Right atrium auricular region (tissue), 2 donors: ENCODE results near the gene PLLP. TPM values are rescaled to one million over a fixed set of nuclear protein-coding genes. Genes with fewer than 3 reads are reported as not detected.

Experiments used
- DNase-seq: peaks from one replicate; pipeline ENCODE4 v3.0.0-alpha.2; 2019; ENCODE audit warnings: low spot score
- H3K27ac ChIP-seq, 2 donors: fragments of 200-600 bp; sonication (generic); 1 replicate in 1 of 2; 2 replicates in 1 of 2; pipeline ENCODE4 v1.5.1; 2016 to 2019
- H3K27me3 ChIP-seq, 2 donors: fragments of 200-600 bp; sonication (generic); one replicate each; pipeline versions ENCODE4 v1.5.1 to v1.6.0; 2017 to 2019
- H3K36me3 ChIP-seq: fragments of 200-600 bp; sonication (generic); one replicate; pipeline ENCODE4 v1.5.1; 2016
- H3K4me1 ChIP-seq, 2 donors: fragments of 200-600 bp; sonication (generic); one replicate each; pipeline versions ENCODE4 v1.5.1 to v1.6.0; 2017 to 2019
- H3K4me3 ChIP-seq, 2 donors: fragments of 200-600 bp; sonication (generic); 1 replicate in 1 of 2; 2 replicates in 1 of 2; pipeline ENCODE4 v1.5.1; 2017 to 2019; ENCODE audit warnings: mild to moderate bottlenecking in 1 of 2, moderate library complexity in 1 of 2
- H3K9me3 ChIP-seq, 2 donors: fragments of 200-600 bp; sonication (generic); one replicate each; pipeline ENCODE4 v1.5.1; 2019
- CTCF ChIP-seq, 2 donors: fragments of 200-600 bp; sonication (generic); IDR thresholded peaks; one replicate each; pipeline ENCODE4 v1.5.1; 2019; ENCODE audit warnings: antibody characterized with exemption in 2 of 2
- total RNA-seq, 2 donors: library from RNA; depleted of rRNA; stranded (reverse); fragments of >200 nt; gene quantifications; one replicate each; pipeline ENCODE4 v1.1.0, GENCODE V29; 2016

The PLLP gene
- total RNA-seq = 10 to 100 TPM; 14.4 to 22.4 TPM

GRCh38 chr16:57284209-57284951 is at the start of gene PLLP:
PLLP (minus strand) TSS chr16:57284672; CDS start chr16:57284540, 132 bp downstream.
- Histone ChIP-seq H3K27ac (peak within 1 kb of the TSS in 1 of 2 donors; percentile 18), H3K36me3 (no peaks in the 10 kb centered on the region), H3K27me3 (no peaks in the 10 kb centered on the region), H3K4me1 (peaks cover 0 to 16% of the 10 kb centered on the region in 2 donors), H3K4me3 (peak within 1 kb of the TSS; percentile 35 to 63), H3K9me3 (no peaks in the 10 kb centered on the region)
- TF ChIP-seq CTCF (IDR thresholded peaks at IDR 0.05) = no peak
- DNase-seq = no peak

- H3K27me3 ChIP-seq = no peaks in the 10 kb centered on the region
- peaks cover 0 to 14% of the 10 kb centered on the region in 2 donors for H3K9me3 ChIP-seq
- H3K36me3 ChIP-seq = no peaks in the 10 kb centered on the region
- DNase-seq = no peak
- H3K4me3 ChIP-seq = no peak overlapping the region
- H3K27ac ChIP-seq = no peak overlapping the region
- TF ChIP-seq CTCF (IDR thresholded peaks at IDR 0.05) = no peak
- H3K4me1 ChIP-seq = no peaks in the 10 kb centered on the region
Measured at GRCh38 chr16:57333402-57333801, 48.9 kb upstream of the PLLP start.

GRCh38 chr16:57331355-57331754 is 46.9 kb upstream of the PLLP start:
- Histone ChIP-seq H3K4me1 (no peaks in the 10 kb centered on the region), H3K27me3 (no peaks in the 10 kb centered on the region), H3K27ac (no peak overlapping the region), H3K9me3 (peaks cover 0 to 14% of the 10 kb centered on the region in 2 donors), H3K4me3 (no peak overlapping the region), H3K36me3 (no peaks in the 10 kb centered on the region)
- TF ChIP-seq CTCF (IDR thresholded peaks at IDR 0.05) = no peak
- no peak for DNase-seq

- Histone ChIP-seq H3K27ac (no peak overlapping the region), H3K4me1 (no peaks in the 10 kb centered on the region), H3K27me3 (no peaks in the 10 kb centered on the region), H3K9me3 (peaks cover 0 to 18% of the 10 kb centered on the region in 2 donors), H3K4me3 (no peak overlapping the region), H3K36me3 (no peaks in the 10 kb centered on the region)
- TF ChIP-seq CTCF (IDR thresholded peaks at IDR 0.05) = no peak
- no peak for DNase-seq
Measured at GRCh38 chr16:57329718-57330327, 45.4 kb upstream of the PLLP start.

- Histone ChIP-seq H3K9me3 (peaks cover 0 to 9% of the 10 kb centered on the region in 2 donors), H3K4me1 (no peaks in the 10 kb centered on the region), H3K4me3 (no peak overlapping the region), H3K36me3 (no peaks in the 10 kb centered on the region), H3K27ac (no peak overlapping the region), H3K27me3 (no peaks in the 10 kb centered on the region)
- TF ChIP-seq CTCF (IDR thresholded peaks at IDR 0.05) = no peak
- no peak for DNase-seq
Measured at GRCh38 chr16:57325458-57325857, 41.0 kb upstream of the PLLP start.
